Caco-2 (cell line): ENCODE results near the gene ASAP2. TPM values are rescaled to one million over a fixed set of nuclear protein-coding genes. Genes with fewer than 3 reads are reported as not detected.

Experiments
- BruUV-seq: library from RNA; stranded (reverse); fragments of 400-500 nt; replicated peaks from 2 replicates; lab custom pipeline; 2021; lab: Mats Ljungman, UMichigan
- CTCF ChIA-PET: fragments of 300-600 bp; sonication (Branson Sonifier 250); formaldehyde crosslinking; loops from one replicate; lab custom pipeline; 2022; ENCODE audit warnings: antibody characterized with exemption; lab: Charles Lee
- POLR2A ChIA-PET: fragments of 300-600 bp; sonication (Branson Sonifier 250); formaldehyde crosslinking; loops from one replicate; lab custom pipeline; 2022; ENCODE audit warnings: antibody characterized with exemption; lab: Charles Lee
- DNase-seq, 2 experiments: peaks; one replicate each; pipeline versions ENCODE4 v3.0.0 to v3.0.0-alpha.2; 2020 to 2022
- H3K27me3 ChIP-seq: replicated peaks from 2 replicates; pipeline ENCODE4 v1.6.0; 2011; ENCODE audit warnings: low read length; ENCODE audit not compliant: control insufficient read depth, insufficient read depth
- H3K36me3 ChIP-seq: 2 replicates; pipeline ENCODE4 v1.5.1; 2011; ENCODE audit warnings: low read length; ENCODE audit not compliant: control insufficient read depth, insufficient read depth
- H3K4me1 ChIP-seq: fragments of 250-450 bp; sonication (Bioruptor Pico); 2 replicates; pipeline ENCODE4 v1.5.1; 2020; ENCODE audit warnings: mild to moderate bottlenecking
- H3K4me3 ChIP-seq: 2 replicates; pipeline ENCODE4 v1.5.1; 2011; ENCODE audit warnings: low read depth, mild to moderate bottlenecking, control low read depth, low read length
- H3K9me3 ChIP-seq: fragments of 250-450 bp; sonication (Bioruptor Pico); 2 replicates; pipeline ENCODE4 v1.5.1; 2020; ENCODE audit warnings: mild to moderate bottlenecking, moderate library complexity
- H3K27ac Mint-ChIP-seq: one replicate; pipeline ENCODE4 v1.8.0; 2022; ENCODE audit warnings: mixed read lengths; ENCODE audit not compliant: unreplicated experiment
- H3K27me3 Mint-ChIP-seq: one replicate; pipeline ENCODE4 v1.8.0; 2022; ENCODE audit warnings: mixed read lengths; ENCODE audit not compliant: insufficient read depth, unreplicated experiment
- H3K36me3 Mint-ChIP-seq: one replicate; pipeline ENCODE4 v1.8.0; 2022; ENCODE audit warnings: mild to moderate bottlenecking, mixed read lengths; ENCODE audit not compliant: insufficient read depth, unreplicated experiment
- H3K4me1 Mint-ChIP-seq: one replicate; pipeline ENCODE4 v1.8.0; 2022; ENCODE audit warnings: low read depth, mixed read lengths; ENCODE audit not compliant: unreplicated experiment
- H3K4me3 Mint-ChIP-seq: one replicate; pipeline ENCODE4 v1.8.0; 2022; ENCODE audit warnings: mild to moderate bottlenecking, moderate library complexity, mixed read lengths; ENCODE audit not compliant: unreplicated experiment
- H3K9me3 Mint-ChIP-seq: one replicate; pipeline ENCODE4 v1.8.0; 2022; ENCODE audit warnings: mixed read lengths; ENCODE audit not compliant: unreplicated experiment
- intact Hi-C: fragments of 100-400 bp; cut with micrococcal nuclease; formaldehyde crosslinking; loops from one replicate; pipeline ENCODE4 v1.10.0; 2022; ENCODE audit not compliant: unreplicated experiment
- total RNA-seq: library from RNA; stranded (reverse); gene quantifications from 2 replicates; pipeline ENCODE4 v1.2.3, GENCODE V29; 2022
- TF ChIP-seq, protein P1 (sequence below), 2 experiments: fragments of 200-600 bp in 1 of 2; IDR thresholded peaks; 1 replicate in 1 of 2; 2 replicates in 1 of 2; pipeline versions ENCODE4 v1.5.1 to v1.8.0; 2011 to 2022; ENCODE audit warnings: antibody characterized with exemption in 1 of 2, control low read depth in 1 of 2, inconsistent platforms in 1 of 2, low read depth in 1 of 2, low read length in 1 of 2, mild to moderate bottlenecking in 1 of 2, moderate library complexity in 1 of 2; ENCODE audit not compliant: insufficient read depth in 1 of 2, severe bottlenecking in 1 of 2, unreplicated experiment in 1 of 2

Gene ASAP2
- total RNA-seq, 1 experiment from 2014 or later = 25.6 TPM

DNA sequence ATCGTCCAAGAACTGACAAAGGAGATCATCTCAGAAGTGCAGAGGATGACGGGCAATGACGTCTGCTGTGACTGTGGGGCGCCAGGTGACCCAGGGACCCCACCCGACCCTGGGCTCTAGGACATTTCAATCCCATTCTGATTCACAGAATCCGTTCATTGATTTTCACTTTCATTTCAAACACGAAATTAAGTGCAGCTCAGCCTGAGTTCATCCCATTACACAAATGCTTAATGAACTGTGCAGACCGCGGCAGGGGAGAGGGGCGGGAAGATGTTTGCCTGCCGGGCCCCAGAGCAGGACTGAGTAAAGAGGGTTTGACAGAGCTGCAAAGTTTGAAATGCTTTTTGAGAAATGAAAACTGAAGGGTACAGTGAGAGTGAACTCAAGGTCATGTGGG is 149.6 kb downstream of the ASAP2 start:
- ChIA-PET CTCF (no interaction called here), POLR2A (no interaction called here)
- no peak overlapping the region for H3K4me3 Mint-ChIP-seq

DNA sequence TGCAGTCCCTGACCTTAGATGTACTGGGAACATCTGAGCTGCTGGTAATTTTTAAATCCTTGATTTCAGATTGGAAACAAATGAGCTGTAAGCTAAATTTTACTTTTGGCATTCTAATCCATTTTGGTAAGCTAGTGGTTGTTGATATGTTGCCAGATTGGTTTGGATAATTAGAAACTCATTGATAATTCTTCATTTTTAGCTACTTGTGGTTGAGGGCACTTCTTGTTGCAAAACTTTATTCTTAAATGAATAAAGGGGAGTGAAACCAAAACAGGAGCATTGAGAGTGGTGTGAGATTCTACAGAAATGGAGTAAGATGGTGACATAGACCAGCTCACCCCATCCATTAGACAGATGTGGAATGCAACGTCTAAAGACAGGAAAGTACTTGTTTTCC is 152.2 kb downstream of the ASAP2 start:
- no peaks in the 10 kb centered on the region for H3K27me3 Mint-ChIP-seq
- DNase-seq = no peak
- H3K36me3 ChIP-seq = no peaks in the 10 kb centered on the region; the same call in 1 of the 2 replicates
- H3K9me3 Mint-ChIP-seq = no peaks in the 10 kb centered on the region
- peaks cover 9% of the 10 kb centered on the region; the same call in 1 of the 2 replicates for H3K4me1 ChIP-seq
- TF ChIP-seq, protein P1, sequence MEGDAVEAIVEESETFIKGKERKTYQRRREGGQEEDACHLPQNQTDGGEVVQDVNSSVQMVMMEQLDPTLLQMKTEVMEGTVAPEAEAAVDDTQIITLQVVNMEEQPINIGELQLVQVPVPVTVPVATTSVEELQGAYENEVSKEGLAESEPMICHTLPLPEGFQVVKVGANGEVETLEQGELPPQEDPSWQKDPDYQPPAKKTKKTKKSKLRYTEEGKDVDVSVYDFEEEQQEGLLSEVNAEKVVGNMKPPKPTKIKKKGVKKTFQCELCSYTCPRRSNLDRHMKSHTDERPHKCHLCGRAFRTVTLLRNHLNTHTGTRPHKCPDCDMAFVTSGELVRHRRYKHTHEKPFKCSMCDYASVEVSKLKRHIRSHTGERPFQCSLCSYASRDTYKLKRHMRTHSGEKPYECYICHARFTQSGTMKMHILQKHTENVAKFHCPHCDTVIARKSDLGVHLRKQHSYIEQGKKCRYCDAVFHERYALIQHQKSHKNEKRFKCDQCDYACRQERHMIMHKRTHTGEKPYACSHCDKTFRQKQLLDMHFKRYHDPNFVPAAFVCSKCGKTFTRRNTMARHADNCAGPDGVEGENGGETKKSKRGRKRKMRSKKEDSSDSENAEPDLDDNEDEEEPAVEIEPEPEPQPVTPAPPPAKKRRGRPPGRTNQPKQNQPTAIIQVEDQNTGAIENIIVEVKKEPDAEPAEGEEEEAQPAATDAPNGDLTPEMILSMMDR (IDR thresholded peaks at IDR 0.05; ENCODE audit: insufficient read depth in 1 of 2, low read depth in 1 of 2, low read length in 1 of 2, severe bottlenecking in 1 of 2, unreplicated experiment in 1 of 2) = no peak
- no peaks in the 10 kb centered on the region for H3K27me3 ChIP-seq
- intact Hi-C loops = no loop called here
- H3K27ac Mint-ChIP-seq = no peak overlapping the region
- no peaks in the 10 kb centered on the region for H3K9me3 ChIP-seq
- BruUV-seq = no TSS peak
- POLR2A ChIA-PET = interaction anchor here (0.6 kb wide), 1 partner anchor 41 kb away, joined by 3 read pairs; no protein-coding TSS in a partner anchor
- H3K4me3 ChIP-seq = no peak overlapping the region
- peaks cover 27% of the 10 kb centered on the region for H3K36me3 Mint-ChIP-seq
- CTCF ChIA-PET = no interaction called here
- H3K4me1 Mint-ChIP-seq = peaks cover 10% of the 10 kb centered on the region
- no peak overlapping the region for H3K4me3 Mint-ChIP-seq

More for the DNA sequence above, 149.6 kb downstream of the ASAP2 start:
- Mint-ChIP-seq H3K9me3 (no peaks in the 10 kb centered on the region), H3K4me1 (peaks cover 1% of the 10 kb centered on the region), H3K36me3 (peaks cover 29% of the 10 kb centered on the region), H3K27me3 (no peaks in the 10 kb centered on the region), H3K27ac (no peak overlapping the region)
- TF ChIP-seq, protein P1 (IDR thresholded peaks at IDR 0.05; ENCODE audit: insufficient read depth in 1 of 2, low read depth in 1 of 2, low read length in 1 of 2, severe bottlenecking in 1 of 2, unreplicated experiment in 1 of 2) = no peak
- Histone ChIP-seq H3K9me3 (no peaks in the 10 kb centered on the region), H3K4me1 (no peaks in the 10 kb centered on the region; the same call in 1 of the 2 replicates), H3K27me3 (no peaks in the 10 kb centered on the region), H3K36me3 (no peaks in the 10 kb centered on the region; the same call in none of the 2 replicates), H3K4me3 (no peak overlapping the region)
- no TSS peak for BruUV-seq
- no peak for DNase-seq
- intact Hi-C loops = no loop called here

DNA sequence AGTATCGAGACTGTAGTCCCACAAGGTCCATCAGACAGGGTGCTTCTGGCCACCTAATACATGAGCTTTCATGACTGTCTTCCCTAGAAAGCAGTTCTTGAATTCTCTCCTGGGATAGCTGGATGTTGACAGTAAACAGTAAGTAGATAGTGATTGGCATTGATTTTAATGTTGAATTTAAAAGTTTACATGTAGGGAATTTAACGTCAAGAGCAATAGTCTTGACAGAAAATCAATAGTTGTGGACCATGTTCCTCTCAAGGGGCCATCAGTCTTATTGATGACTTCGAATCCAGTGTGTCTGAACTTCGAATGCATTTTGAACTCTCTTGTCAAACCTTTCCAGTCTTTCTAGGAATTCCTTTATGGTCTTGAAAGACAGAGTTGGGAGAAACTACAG is 152.9 kb downstream of the ASAP2 start:
- TF ChIP-seq, protein P1 (IDR thresholded peaks at IDR 0.05; ENCODE audit: insufficient read depth in 1 of 2, low read depth in 1 of 2, low read length in 1 of 2, severe bottlenecking in 1 of 2, unreplicated experiment in 1 of 2) = no peak
- H3K4me3 ChIP-seq = no peak overlapping the region
- H3K27me3 ChIP-seq = no peaks in the 10 kb centered on the region
- POLR2A ChIA-PET = interaction anchor here (0.6 kb wide), 1 partner anchor 41 kb away, joined by 3 read pairs; no protein-coding TSS in a partner anchor
- peaks cover 10% of the 10 kb centered on the region for H3K4me1 Mint-ChIP-seq
- no peaks in the 10 kb centered on the region for H3K27me3 Mint-ChIP-seq
- intact Hi-C loops = no loop called here
- no peak overlapping the region for H3K4me3 Mint-ChIP-seq
- DNase-seq = no peak
- CTCF ChIA-PET = no interaction called here
- no TSS peak for BruUV-seq
- H3K9me3 Mint-ChIP-seq = no peaks in the 10 kb centered on the region
- peaks cover 9% of the 10 kb centered on the region; the same call in 1 of the 2 replicates for H3K4me1 ChIP-seq
- H3K36me3 ChIP-seq = no peaks in the 10 kb centered on the region; the same call in 1 of the 2 replicates
- H3K9me3 ChIP-seq = no peaks in the 10 kb centered on the region
- H3K36me3 Mint-ChIP-seq = peaks cover 27% of the 10 kb centered on the region
- H3K27ac Mint-ChIP-seq = no peak overlapping the region
